ENCODE results near the gene RPLP1.
A peak's percentile ranks its signal among the peaks of the same experiment; 100 is the strongest.

RPLP1 gene

GRCh38 chr15:69452692-69453521 lies at the start of gene RPLP1:
TSS of gene RPLP1 (plus strand) at chr15:69452818. CDS start at chr15:69452949, 131 bp downstream.
- DNase-seq (ENCODE audit: low read depth), result peak; percentile 90

- DNase-seq (ENCODE audit: low read depth), result no peak
Measured at GRCh38 chr15:69403594-69403993, 49.0 kb upstream of the RPLP1 start.

DNA sequence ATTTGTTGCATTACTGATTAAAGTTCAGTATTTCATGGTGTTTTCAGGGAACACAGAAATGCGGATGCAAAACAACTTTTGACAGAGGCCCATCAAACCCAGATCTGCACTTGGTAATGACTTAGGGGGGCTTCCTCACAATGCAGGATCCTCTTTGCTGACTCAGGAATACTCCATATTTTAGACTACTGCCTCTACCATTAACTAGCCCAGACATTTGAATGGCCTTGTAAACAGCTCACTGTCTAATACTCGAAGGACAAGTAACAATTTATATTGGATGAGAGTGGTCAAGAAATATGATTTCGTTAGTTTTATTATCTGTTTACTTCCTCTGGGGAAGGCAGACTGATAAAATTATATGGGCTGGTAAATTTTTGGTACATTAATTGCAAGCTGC lies 47.5 kb upstream of the RPLP1 start:
- no peak for DNase-seq (ENCODE audit: low read depth)

GRCh38 chr15:69407719-69408400 lies 44.8 kb upstream of the RPLP1 start:
- no peak for DNase-seq (ENCODE audit: low read depth)

DNA sequence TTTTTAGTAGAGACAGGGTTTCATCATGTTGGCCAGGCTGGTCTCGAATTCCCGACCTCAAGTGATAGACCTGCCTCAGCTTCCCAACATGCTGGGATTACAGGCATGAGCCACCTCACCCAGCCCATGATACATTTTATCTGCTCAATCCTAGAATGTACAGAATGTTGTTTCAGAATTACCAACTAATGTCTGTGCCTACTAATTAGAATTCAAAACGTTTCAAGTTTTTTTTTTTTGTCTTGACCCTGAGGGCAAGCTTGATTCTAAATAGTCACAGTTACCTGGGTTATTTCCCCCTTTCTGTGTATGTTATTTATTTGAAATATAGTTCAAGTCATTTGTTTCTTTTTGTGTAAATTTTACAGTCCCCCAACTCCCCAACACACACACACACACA lies 43.8 kb upstream of the RPLP1 start:
- DNase-seq (ENCODE audit: low read depth), result no peak

GRCh38 chr15:69410248-69410874 lies 42.3 kb upstream of the RPLP1 start:
- DNase-seq (ENCODE audit: low read depth), result no peak

DNA sequence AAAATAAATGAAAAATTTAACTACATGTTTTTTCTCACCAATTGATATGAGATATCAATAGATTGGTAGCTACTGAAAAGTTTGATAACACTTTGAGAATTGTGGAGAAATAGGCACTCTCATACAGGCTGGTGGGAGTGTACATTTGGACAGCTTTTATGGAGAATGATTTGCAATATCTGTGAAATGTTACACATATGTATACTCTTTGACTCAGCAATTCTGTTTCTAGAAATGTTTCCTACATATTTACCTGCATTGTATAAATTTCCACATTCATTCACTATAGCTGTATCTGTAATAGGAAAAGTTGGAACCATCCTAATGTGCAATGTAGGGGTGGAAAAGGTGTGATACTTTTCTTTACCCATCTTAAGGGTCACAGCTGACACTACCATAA lies 40.3 kb upstream of the RPLP1 start:
- DNase-seq (ENCODE audit: low read depth), result no peak

DNA sequence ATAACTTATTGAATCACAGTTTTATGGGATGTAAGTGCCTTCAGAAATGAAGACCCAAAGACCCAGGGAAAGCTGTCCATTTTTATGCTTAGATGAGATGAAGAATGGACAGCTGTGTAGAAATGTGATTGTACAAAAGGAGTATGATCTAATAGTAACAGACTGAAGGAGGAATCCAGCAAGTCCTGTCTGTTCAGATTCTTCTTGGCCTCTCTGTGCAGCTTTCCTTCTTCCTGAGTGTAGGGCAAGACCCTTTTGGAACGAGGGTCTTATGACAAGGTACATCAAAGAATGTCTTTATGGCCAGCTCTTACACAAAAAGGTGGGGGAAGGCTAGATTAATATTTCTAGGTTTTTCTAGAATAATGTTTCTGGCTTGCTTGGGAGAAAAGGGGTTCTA lies 39.9 kb upstream of the RPLP1 start:
- DNase-seq (ENCODE audit: low read depth), result no peak

DNA sequence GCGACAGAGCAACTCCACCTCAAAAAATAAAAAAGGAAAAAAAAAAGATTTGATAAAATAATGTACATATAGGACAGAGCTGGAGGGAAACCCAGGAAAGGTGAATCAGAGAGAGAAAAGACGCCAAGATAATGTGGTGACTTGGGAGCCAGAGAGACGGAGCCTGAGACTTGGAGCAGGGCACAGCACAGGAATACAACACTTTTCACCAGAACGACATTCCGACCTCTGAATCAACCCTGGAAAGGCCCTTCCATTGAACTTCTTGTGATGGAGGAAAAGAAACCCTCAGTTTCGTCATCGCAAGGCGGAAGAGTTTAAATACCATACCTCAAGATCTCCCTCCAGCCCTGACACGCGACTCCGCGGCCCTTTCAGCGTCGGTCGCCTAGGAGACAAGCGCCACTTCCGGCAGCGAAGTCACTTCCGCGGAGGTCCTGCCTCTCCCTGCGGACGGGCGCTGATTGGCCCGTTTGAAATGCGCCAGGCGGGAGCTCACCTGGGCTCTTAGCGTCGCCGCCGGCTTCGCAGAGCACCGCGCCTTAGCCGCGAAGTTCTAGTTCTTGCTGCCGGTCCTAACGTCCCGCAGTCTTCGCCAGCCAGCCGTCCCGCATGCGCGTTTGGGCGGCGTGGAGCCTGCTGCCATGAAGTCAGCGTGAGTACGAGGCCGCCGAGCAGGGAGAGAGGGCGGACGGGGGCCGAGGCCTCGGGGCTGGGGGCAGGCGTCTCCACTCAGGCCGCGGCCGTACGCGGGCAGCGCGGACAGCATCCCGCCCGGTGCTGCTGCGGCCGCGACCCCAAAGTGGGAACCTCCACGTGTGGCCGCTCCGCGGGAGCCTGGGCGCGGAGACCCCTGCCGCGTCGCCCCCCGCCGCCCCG lies 38.6 kb upstream of the RPLP1 start, which contains the start of gene KIF23:
Gene KIF23 (plus strand): TSS at position 528 of the 879 bp plus-strand sequence. CDS start 117 bp downstream, at position 645.
- peak; percentile 74 for DNase-seq (ENCODE audit: low read depth)

DNA sequence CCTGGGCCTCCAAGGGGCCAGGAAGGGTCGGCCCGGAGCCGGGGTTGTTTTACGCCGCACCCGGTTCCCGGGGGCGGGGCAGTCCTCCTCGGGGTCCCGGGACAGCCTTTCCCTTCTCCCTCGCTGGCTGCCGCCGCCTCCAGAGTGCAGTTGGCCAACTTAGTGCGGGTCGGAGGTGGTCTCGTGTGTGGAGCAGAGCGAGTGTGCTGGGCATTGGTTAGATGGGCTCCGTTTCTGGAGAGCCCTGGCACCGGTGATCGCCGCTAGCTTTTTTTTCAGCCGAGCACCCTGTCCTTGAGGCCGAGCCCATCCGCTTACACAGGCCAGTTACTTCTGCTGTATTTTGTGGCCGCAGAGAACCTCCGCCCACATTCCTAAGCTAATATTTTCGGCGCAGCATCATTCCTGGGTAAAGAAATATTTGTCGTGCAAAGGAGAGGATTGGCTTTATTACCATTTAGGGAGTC lies 37.9 kb upstream of the RPLP1 start:
- DNase-seq (ENCODE audit: low read depth), result no peak

GRCh38 chr15:69415381-69415780 lies 37.2 kb upstream of the RPLP1 start:
- DNase-seq (ENCODE audit: low read depth), result no peak

DNA sequence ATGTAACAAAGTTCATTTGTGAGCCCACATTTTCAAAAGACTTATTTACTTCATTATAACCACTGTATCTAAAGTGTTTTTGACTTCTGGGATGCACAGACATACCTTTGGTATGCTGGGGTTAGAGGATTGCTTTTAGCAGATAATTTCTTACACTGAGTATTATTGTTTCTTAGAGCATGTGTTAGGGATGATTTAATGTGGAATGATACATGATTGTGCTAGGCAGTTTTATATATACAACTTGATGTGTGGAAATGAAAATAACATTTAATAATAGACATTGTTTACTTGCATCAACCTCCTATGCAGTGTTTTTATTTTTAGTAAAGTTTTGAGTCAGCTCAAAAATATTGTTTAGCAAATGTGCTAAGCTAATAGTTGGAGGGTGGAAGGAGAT lies 35.0 kb upstream of the RPLP1 start:
- no peak for DNase-seq (ENCODE audit: low read depth)

- DNase-seq (ENCODE audit: low read depth), result no peak
Measured at GRCh38 chr15:69421498-69421897, 31.1 kb upstream of the RPLP1 start.

- no peak for DNase-seq (ENCODE audit: low read depth)
Measured at GRCh38 chr15:69422336-69422895, 30.2 kb upstream of the RPLP1 start.

- no peak for DNase-seq (ENCODE audit: low read depth)
Measured at GRCh38 chr15:69424001-69424400, 28.6 kb upstream of the RPLP1 start.

- no peak for DNase-seq (ENCODE audit: low read depth)
Measured at GRCh38 chr15:69424748-69425413, 27.7 kb upstream of the RPLP1 start.

GRCh38 chr15:69433831-69434230 lies 18.8 kb upstream of the RPLP1 start:
- no peak for DNase-seq (ENCODE audit: low read depth)

GRCh38 chr15:69434238-69434637 lies 18.4 kb upstream of the RPLP1 start:
- no peak for DNase-seq (ENCODE audit: low read depth)

GRCh38 chr15:69434679-69435078 lies 17.9 kb upstream of the RPLP1 start:
- DNase-seq (ENCODE audit: low read depth), result no peak

- no peak for DNase-seq (ENCODE audit: low read depth)
Measured at GRCh38 chr15:69435985-69436384, 16.6 kb upstream of the RPLP1 start.

DNA sequence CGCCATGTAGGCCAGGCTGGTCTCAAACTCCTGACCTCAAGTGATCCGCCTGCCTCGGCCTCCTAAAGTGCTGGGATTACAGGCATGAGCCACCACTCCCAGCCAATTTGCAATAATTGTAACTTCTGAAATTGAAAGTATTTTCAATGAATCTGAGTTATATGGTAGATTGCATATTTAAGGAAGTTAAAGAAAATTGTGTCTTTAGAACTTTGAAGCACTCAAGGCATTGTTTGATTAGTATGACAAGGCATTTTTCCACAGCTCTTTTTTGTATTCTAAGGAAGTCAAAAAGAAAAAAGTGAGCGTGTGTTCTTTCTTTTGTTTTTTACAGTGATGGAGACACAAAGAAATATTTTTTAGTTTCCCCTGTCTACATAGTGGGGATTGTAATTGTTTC lies 15.7 kb upstream of the RPLP1 start:
- no peak for DNase-seq (ENCODE audit: low read depth)
